ENCODE measurements around the gene TRIM37.
"Not testable (repeated sequence)": the region's sequence is repeated elsewhere in the genome, so short reads cannot be mapped to it uniquely, and the experiment has no call there.

The TRIM37 gene

GRCh38 chr17:59139939-59140338, 33.3 kb upstream of the TRIM37 start (continued):
- TF ChIP-seq ZNF398 (tag by site-specific recombination; IDR thresholded peaks at IDR 0.05), result no peak
- no peak for TF ChIP-seq ZNF239 (tag by site-specific recombination; IDR thresholded peaks at IDR 0.05)
- no peak for TF ChIP-seq ZNF501 (tag by site-specific recombination; IDR thresholded peaks at IDR 0.05)

GRCh38 chr17:59138339-59138738, 31.7 kb upstream of the TRIM37 start:
- H3K27ac ChIP-seq (ENCODE audit: extremely low read depth, low read depth, low read length); H3K4me1 ChIP-seq (ENCODE audit: control insufficient read depth, insufficient read depth, low read length); H3K9me3 ChIP-seq (ENCODE audit: control insufficient read depth, insufficient read depth, low read depth, low read length); H3K4me3 ChIP-seq (ENCODE audit: low read depth, low read length); POLR2A ChIA-PET: not testable (repeated sequence)
- CTCF ChIA-PET, result interaction anchor here (0.9 kb wide), 1 partner anchor 8 kb away, joined by 3 read pairs; no protein-coding TSS in a partner anchor
- peaks cover 2 to 11% of the 10 kb centered on the region in 2 experiments; a peak in 2 of 3 replicates for H3K36me3 ChIP-seq (ENCODE audit: control insufficient read depth in 2 of 2, insufficient read depth in 1 of 2, low read length in 2 of 2)

- Histone ChIP-seq H3K9me3 (ENCODE audit: control insufficient read depth, insufficient read depth, low read depth, low read length) (no peaks in the 10 kb centered on the region), H3K4me3 (ENCODE audit: low read depth, low read length) (no peak overlapping the region), H3K4me1 (ENCODE audit: control insufficient read depth, insufficient read depth, low read length) (no peaks in the 10 kb centered on the region), H3K36me3 (ENCODE audit: control insufficient read depth in 2 of 2, insufficient read depth in 1 of 2, low read length in 2 of 2) (peaks cover 30 to 49% of the 10 kb centered on the region in 2 experiments), H3K27ac (ENCODE audit: extremely low read depth, low read depth, low read length) (no peak overlapping the region)
- POLR2A ChIA-PET, result no interaction called here
- TF ChIP-seq ZNF23 (tag by site-specific recombination; IDR thresholded peaks at IDR 0.05; ENCODE audit: borderline replicate concordance) (no peak), ZNF114 (tag by site-specific recombination; IDR thresholded peaks at IDR 0.05) (no peak), ZBTB11 (tag by site-specific recombination; conservative IDR thresholded peaks at IDR 0.05; ENCODE audit: low read depth) (no peak), GLIS2 (tag by site-specific recombination; IDR thresholded peaks at IDR 0.05) (no peak), ZNF248 (tag by site-specific recombination; IDR thresholded peaks at IDR 0.05) (no peak), OSR2 (tag by site-specific recombination; IDR thresholded peaks at IDR 0.05) (no peak), CTCF (tag by site-specific recombination; IDR thresholded peaks at IDR 0.05) (no peak), ZNF394 (tag by site-specific recombination; IDR thresholded peaks at IDR 0.05; ENCODE audit: borderline replicate concordance) (no peak), ZNF398 (tag by site-specific recombination; IDR thresholded peaks at IDR 0.05) (no peak), ZNF354C (tag by site-specific recombination; IDR thresholded peaks at IDR 0.05; ENCODE audit: borderline replicate concordance, low read depth) (no peak), ZSCAN23 (tag by site-specific recombination; IDR thresholded peaks at IDR 0.05) (no peak), ZNF140 (tag by site-specific recombination; IDR thresholded peaks at IDR 0.05) (no peak), ELK4 (IDR thresholded peaks at IDR 0.05; ENCODE audit: borderline replicate concordance, low read depth, low read length) (no peak), ZNF202 (tag by site-specific recombination; IDR thresholded peaks at IDR 0.05; ENCODE audit: borderline replicate concordance) (no peak), KLF1 (tag by site-specific recombination; IDR thresholded peaks at IDR 0.05) (no peak)
- CTCF ChIA-PET, result interaction anchor here (1.0 kb wide), 1 partner anchor 18 kb away, joined by 4 read pairs; no protein-coding TSS in a partner anchor
These were observed 24.5 kb upstream of the TRIM37 start for GRCh38 chr17:59131131-59131530.
